GM12892 (cell line): ENCODE data around the gene LRRC3C.

ENCODE experiments used
- POLR2A ChIP-seq: IDR thresholded peaks from 2 replicates; pipeline ENCODE4 v1.6.1; 2011; ENCODE audit warnings: low read depth, low read length, control low read depth
- TAF1 ChIP-seq: IDR thresholded peaks from 2 replicates; pipeline ENCODE4 v1.6.1; 2011; ENCODE audit warnings: low read depth, mild to moderate bottlenecking, control low read depth, low read length, borderline replicate concordance

DNA sequence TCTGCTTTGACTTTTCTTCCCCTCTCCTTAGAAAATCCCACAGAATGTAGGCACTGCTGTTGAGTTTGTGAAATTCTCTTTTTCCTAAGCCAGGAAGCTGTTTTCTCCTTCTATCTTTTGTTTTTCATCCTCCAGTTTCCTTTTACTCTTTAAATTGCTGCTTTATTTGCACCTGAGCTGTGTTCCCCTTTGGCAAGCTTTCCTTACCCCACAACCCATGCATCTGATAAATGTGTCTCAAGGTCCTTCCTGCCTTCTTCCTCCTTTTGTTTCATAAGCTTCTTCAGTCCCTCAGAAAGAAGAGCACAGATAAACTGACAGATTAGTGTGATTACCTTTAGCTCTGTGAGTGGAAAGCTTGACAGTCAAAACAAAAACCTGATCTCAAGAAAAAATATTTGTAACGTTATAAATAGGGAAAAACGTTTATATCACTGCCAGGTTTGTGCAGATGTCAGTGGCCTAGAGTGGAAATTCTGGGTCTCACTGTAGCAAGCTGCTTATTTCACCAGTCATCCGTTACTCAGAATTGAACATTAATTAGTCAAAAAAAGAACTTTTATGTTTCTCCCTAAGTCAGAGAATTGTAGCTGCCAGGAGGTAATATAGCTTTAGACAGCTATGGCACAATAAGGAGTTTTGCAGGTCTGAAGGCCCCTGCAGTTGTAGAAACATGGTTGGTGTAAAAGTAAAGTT lies 32.7 kb upstream of the LRRC3C start:
- no peak for TF ChIP-seq POLR2A
- TF ChIP-seq TAF1, result no peak
